MM.1S (cell line): Measurements from ENCODE around the gene TGFA.

Source experiments
- CTCF ChIP-seq: fragments of 300-600 bp; sonication (generic); IDR thresholded peaks from 2 replicates; pipeline ENCODE4 v1.5.1; 2016; ENCODE audit warnings: antibody characterized with exemption, low read length, mixed read lengths
- EZH2phosphoT487 ChIP-seq: fragments of 300-600 bp; sonication (generic); IDR thresholded peaks from 2 replicates; pipeline ENCODE4 v1.6.1; 2018; ENCODE audit warnings: antibody characterized with exemption, low read length

- TF ChIP-seq CTCF = no peak
- no peak for TF ChIP-seq EZH2phosphoT487
These were observed 35.8 kb downstream of the TGFA start for GRCh38 chr2:70517804-70518203.
